PC-3 (cell line): ENCODE measurements around the gene PLCXD1. TPM values are rescaled to one million over a fixed set of nuclear protein-coding genes. Genes with fewer than 3 reads are reported as not detected.

Experiments
- ATAC-seq: fragments of 200-7000 bp; cut with Tn5 transposase; 2 replicates; pipeline ENCODE4 v1.9.1; 2020; ENCODE audit warnings: mild to moderate bottlenecking, moderate library complexity
- BruUV-seq: library from RNA; stranded (reverse); fragments of 400-500 nt; replicated peaks from 2 replicates; lab custom pipeline; 2021; lab: Mats Ljungman, UMichigan
- CTCF ChIA-PET: fragments of 300-600 bp; sonication (Branson Sonifier 250); formaldehyde crosslinking; loops from one replicate; lab custom pipeline; 2022; ENCODE audit warnings: antibody characterized with exemption; lab: Charles Lee
- POLR2A ChIA-PET: fragments of 300-600 bp; sonication (Branson Sonifier 250); formaldehyde crosslinking; loops from one replicate; lab custom pipeline; 2022; ENCODE audit warnings: antibody characterized with exemption; ENCODE audit not compliant: unreplicated experiment; lab: Charles Lee
- DNase-seq: peaks from one replicate; pipeline ENCODE4 v3.0.0-alpha.2; 2015
- H2AFZ ChIP-seq: fragments of 300-600 bp; sonication (generic); 2 replicates; pipeline ENCODE4 v1.6.0; 2016; ENCODE audit warnings: antibody characterized with exemption, low read length
- H3F3A ChIP-seq: fragments of 300-600 bp; sonication (generic); one replicate; pipeline ENCODE4 v1.6.0; 2017; ENCODE audit warnings: antibody characterized with exemption, low read length, control low read depth, mild to moderate bottlenecking; ENCODE audit not compliant: unreplicated experiment
- H3K27ac ChIP-seq: fragments of 300-600 bp; sonication (generic); 2 replicates; pipeline ENCODE4 v1.5.1; 2016; ENCODE audit warnings: mild to moderate bottlenecking, low read length
- H3K27me3 ChIP-seq: fragments of 300-600 bp; sonication (generic); 2 replicates; pipeline ENCODE4 v1.6.1; 2016; ENCODE audit warnings: low read length, mixed read lengths
- H3K36me3 ChIP-seq: fragments of 300-600 bp; sonication (generic); 2 replicates; pipeline ENCODE4 v1.6.1; 2016; ENCODE audit warnings: low read depth, mixed run types, low read length, mixed read lengths
- H3K4me1 ChIP-seq: fragments of 300-600 bp; sonication (generic); 2 replicates; pipeline ENCODE4 v1.5.1; 2016; ENCODE audit warnings: low read length; ENCODE audit not compliant: insufficient read depth
- H3K4me2 ChIP-seq: fragments of 300-600 bp; sonication (generic); 2 replicates; pipeline ENCODE4 v1.6.0; 2016; ENCODE audit warnings: low read length
- H3K4me3 ChIP-seq: fragments of 300-600 bp; sonication (generic); 2 replicates; pipeline ENCODE4 v1.5.1; 2016; ENCODE audit warnings: mild to moderate bottlenecking, low read length, mixed read lengths
- H3K79me2 ChIP-seq: fragments of 300-600 bp; sonication (generic); 2 replicates; pipeline ENCODE4 v1.6.1; 2017; ENCODE audit warnings: low read length, mixed read lengths
- H3K9ac ChIP-seq: fragments of 300-600 bp; sonication (generic); 2 replicates; pipeline ENCODE4 v1.6.0; 2016; ENCODE audit warnings: mild to moderate bottlenecking, low read length
- H3K9me2 ChIP-seq: fragments of 300-600 bp; sonication (generic); replicated peaks from 2 replicates; pipeline ENCODE4 v1.6.1; 2016; ENCODE audit warnings: mixed run types, low read length, mixed read lengths
- H3K9me3 ChIP-seq: fragments of 300-600 bp; sonication (generic); 2 replicates; pipeline ENCODE4 v1.6.1; 2016; ENCODE audit warnings: low read length, mixed read lengths
- H4K20me1 ChIP-seq: fragments of 300-600 bp; sonication (generic); 2 replicates; pipeline ENCODE4 v1.6.1; 2016; ENCODE audit warnings: low read length, mixed read lengths
- CTCF ChIP-seq: fragments of 300-600 bp; sonication (generic); conservative IDR thresholded peaks from 2 replicates; pipeline ENCODE4 v1.5.1; 2017; ENCODE audit warnings: antibody characterized with exemption, low read depth, mild to moderate bottlenecking, low read length
- EZH2 ChIP-seq: fragments of 300-600 bp; sonication (generic); IDR thresholded peaks from one replicate; pipeline ENCODE4 v1.6.1; 2017; ENCODE audit warnings: antibody characterized with exemption, mild to moderate bottlenecking, low read length; ENCODE audit not compliant: unreplicated experiment
- EZH2phosphoT487 ChIP-seq: fragments of 300-600 bp; sonication (generic); IDR thresholded peaks from 2 replicates; pipeline ENCODE4 v1.6.1; 2018; ENCODE audit warnings: mild to moderate bottlenecking, antibody characterized with exemption, low read length, borderline replicate concordance
- intact Hi-C: fragments of 100-400 bp; cut with micrococcal nuclease; formaldehyde crosslinking; loops from 2 replicates; pipeline ENCODE4 v1.9.0; 2023
- total RNA-seq: library from RNA; depleted of rRNA; stranded (reverse); fragments of >200 nt; gene quantifications from 2 replicates; pipeline ENCODE4 v1.2.3, GENCODE V29; 2014

PLCXD1 gene
- total RNA-seq, 1 experiment from 2014 or later = 25.7 TPM

GRCh38 chrX:330726-331150, 49.6 kb downstream of the PLCXD1 start:
- intact Hi-C loops = no loop called here
- Histone ChIP-seq H3K4me2 (no peak overlapping the region), H3K4me1 (no peaks in the 10 kb centered on the region), H3K27me3 (no peaks in the 10 kb centered on the region), H3K36me3 (no peaks in the 10 kb centered on the region), H3K79me2 (no peaks in the 10 kb centered on the region), H4K20me1 (no peaks in the 10 kb centered on the region), H3K9me2 (no peaks in the 10 kb centered on the region), H3K27ac (no peak overlapping the region), H3K4me3 (no peak overlapping the region), H3K9ac (no peak overlapping the region), H2AFZ (no peak overlapping the region), H3F3A (no peaks in the 10 kb centered on the region), H3K9me3 (no peaks in the 10 kb centered on the region)
- no peak for ATAC-seq
- ChIA-PET POLR2A (no interaction called here), CTCF (no interaction called here)
- DNase-seq = no peak
- TF ChIP-seq CTCF = no peak
- no peak for TF ChIP-seq EZH2phosphoT487
- TF ChIP-seq EZH2 = no peak
- no TSS peak for BruUV-seq

GRCh38 chrX:331151-331824, 50.1 kb downstream of the PLCXD1 start:
- H3K79me2 ChIP-seq = no peaks in the 10 kb centered on the region
- DNase-seq (peak; percentile 16), ATAC-seq (peak; percentile 72)
- no peaks in the 10 kb centered on the region for H3K9me2 ChIP-seq
- CTCF ChIA-PET = no interaction called here
- no peak overlapping the region for H3K27ac ChIP-seq
- no peaks in the 10 kb centered on the region for H3K4me1 ChIP-seq
- H2AFZ ChIP-seq = no peak overlapping the region
- no peaks in the 10 kb centered on the region for H3F3A ChIP-seq
- H3K4me2 ChIP-seq = no peak overlapping the region
- no peak overlapping the region for H3K9ac ChIP-seq
- no peaks in the 10 kb centered on the region for H4K20me1 ChIP-seq
- no peaks in the 10 kb centered on the region for H3K27me3 ChIP-seq
- intact Hi-C loops = no loop called here
- no peaks in the 10 kb centered on the region for H3K36me3 ChIP-seq
- H3K9me3 ChIP-seq = no peaks in the 10 kb centered on the region
- BruUV-seq = no TSS peak
- POLR2A ChIA-PET = no interaction called here
- no peak overlapping the region for H3K4me3 ChIP-seq
- TF ChIP-seq EZH2 (no peak), CTCF (no peak), EZH2phosphoT487 (no peak)

GRCh38 chrX:331825-332495, 50.8 kb downstream of the PLCXD1 start:
- TF ChIP-seq CTCF = no peak
- no peak for TF ChIP-seq EZH2phosphoT487
- no peak for TF ChIP-seq EZH2
- Histone ChIP-seq H3K27ac (no peak overlapping the region), H3K9ac (no peak overlapping the region), H2AFZ (no peak overlapping the region), H3K4me2 (no peak overlapping the region), H3K36me3 (no peaks in the 10 kb centered on the region), H3K4me3 (no peak overlapping the region), H3K9me3 (no peaks in the 10 kb centered on the region), H3K79me2 (no peaks in the 10 kb centered on the region), H3K9me2 (no peaks in the 10 kb centered on the region), H3K4me1 (no peaks in the 10 kb centered on the region), H3F3A (no peaks in the 10 kb centered on the region), H3K27me3 (no peaks in the 10 kb centered on the region), H4K20me1 (no peaks in the 10 kb centered on the region)
- DNase-seq (no peak), ATAC-seq (peak; percentile 33; the same call in 1 of the 2 replicates)
- no TSS peak for BruUV-seq
- intact Hi-C loops = no loop called here
- ChIA-PET POLR2A (no interaction called here), CTCF (no interaction called here)
